ENCODE measurements around the gene HOXC13. TPM values are rescaled to one million over a fixed set of nuclear protein-coding genes. Genes with fewer than 3 reads are reported as not detected.
A peak's percentile ranks its signal among the peaks of the same experiment; 100 is the strongest.

Gene HOXC13
- total RNA-seq (2014; rRNA removed; shearing (Covaris generic)), result 7.5 and 8.9 TPM in 2 replicates

- peak; percentile 97 for DNase-seq (ENCODE audit: low spot score)
These were observed at the start of gene HOXC13 for GRCh38 chr12:53938326-53939140. HOXC13 (plus strand) TSS chr12:53938831; CDS start chr12:53938907, 76 bp downstream.

GRCh38 chr12:53890081-53890480, 48.5 kb upstream of the HOXC13 start:
- no peak for DNase-seq (ENCODE audit: low spot score)

- DNase-seq (ENCODE audit: low spot score), result no peak
These were observed 45.8 kb upstream of the HOXC13 start for GRCh38 chr12:53892762-53893395.

GRCh38 chr12:53899230-53899629, 39.4 kb upstream of the HOXC13 start:
- DNase-seq (ENCODE audit: low spot score), result no peak

- no peak for DNase-seq (ENCODE audit: low spot score)
These were observed 31.5 kb upstream of the HOXC13 start for GRCh38 chr12:53907103-53907502.

- no peak for DNase-seq (ENCODE audit: low spot score)
These were observed 21.6 kb upstream of the HOXC13 start for GRCh38 chr12:53916788-53917655.

GRCh38 chr12:53924521-53925405, 13.9 kb upstream of the HOXC13 start:
- no peak for DNase-seq (ENCODE audit: low spot score)

- DNase-seq (ENCODE audit: low spot score), result no peak
These were observed 11.2 kb upstream of the HOXC13 start for GRCh38 chr12:53927220-53928029.

- no peak for DNase-seq (ENCODE audit: low spot score)
These were observed 10.4 kb upstream of the HOXC13 start for GRCh38 chr12:53928054-53928835.

- no peak for DNase-seq (ENCODE audit: low spot score)
These were observed 9.1 kb upstream of the HOXC13 start for GRCh38 chr12:53929527-53929926.

GRCh38 chr12:53930591-53931255, 7.9 kb upstream of the HOXC13 start:
- DNase-seq (ENCODE audit: low spot score), result no peak

- no peak for DNase-seq (ENCODE audit: low spot score)
These were observed 6.6 kb upstream of the HOXC13 start for GRCh38 chr12:53931844-53932581.

- no peak for DNase-seq (ENCODE audit: low spot score)
These were observed 5.7 kb upstream of the HOXC13 start for GRCh38 chr12:53932915-53933314.

GRCh38 chr12:53935383-53936341, 3.0 kb upstream of the HOXC13 start:
- DNase-seq (ENCODE audit: low spot score), result no peak

- DNase-seq (ENCODE audit: low spot score), result no peak
These were observed 1.5 kb upstream of the HOXC13 start for GRCh38 chr12:53937099-53937498.

- no peak for DNase-seq (ENCODE audit: low spot score)
These were observed 870 bp upstream of the HOXC13 start for GRCh38 chr12:53937596-53938325.
